HG03565 (cell line): ENCODE results near the gene CSAG2.

Source experiments
- ATAC-seq: cut with Tn5 transposase; IDR thresholded peaks from one replicate; pipeline ENCODE4 v1.9.1; 2021; ENCODE audit warnings: mild to moderate bottlenecking, moderate library complexity; ENCODE audit not compliant: unreplicated experiment

The CSAG2 gene

DNA sequence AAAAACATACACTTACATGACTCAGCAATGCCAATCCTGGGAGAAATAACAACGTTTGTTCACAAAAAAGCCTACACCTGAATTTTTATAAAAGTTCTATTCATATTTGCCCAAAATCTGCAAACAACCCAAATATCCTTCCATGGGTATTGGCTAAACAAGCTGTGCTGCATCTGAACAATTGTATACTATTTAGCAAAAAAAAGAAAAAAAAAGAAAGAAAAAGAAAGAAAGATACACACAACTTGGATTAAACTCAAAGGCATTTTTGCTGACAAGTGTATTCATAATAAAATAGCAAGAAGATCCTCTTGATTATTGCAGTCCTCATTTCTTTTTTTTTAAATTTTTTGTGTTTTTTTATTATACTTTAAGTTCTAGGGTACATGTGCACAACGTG is 34.9 kb downstream of the CSAG2 start:
- ATAC-seq, result no peak

DNA sequence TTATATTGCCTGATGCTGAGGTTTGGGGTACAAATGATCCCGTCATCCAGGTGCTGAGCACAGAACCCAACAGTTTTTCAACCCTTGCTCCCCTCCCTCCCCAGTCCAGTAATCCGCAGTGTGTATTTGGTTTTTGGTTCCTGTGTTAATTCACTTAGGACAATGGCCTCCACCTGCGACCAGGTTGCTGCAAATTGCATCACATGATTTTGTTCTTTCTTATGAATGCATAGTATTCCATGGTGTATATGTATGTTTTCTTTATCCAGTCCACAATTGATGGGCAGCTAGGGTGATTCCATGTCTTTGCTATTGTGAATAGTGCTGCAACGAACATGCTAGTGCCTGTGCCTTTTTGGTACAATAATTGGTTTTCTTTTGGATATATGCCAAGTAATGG is 46.0 kb downstream of the CSAG2 start:
- ATAC-seq, result no peak

DNA sequence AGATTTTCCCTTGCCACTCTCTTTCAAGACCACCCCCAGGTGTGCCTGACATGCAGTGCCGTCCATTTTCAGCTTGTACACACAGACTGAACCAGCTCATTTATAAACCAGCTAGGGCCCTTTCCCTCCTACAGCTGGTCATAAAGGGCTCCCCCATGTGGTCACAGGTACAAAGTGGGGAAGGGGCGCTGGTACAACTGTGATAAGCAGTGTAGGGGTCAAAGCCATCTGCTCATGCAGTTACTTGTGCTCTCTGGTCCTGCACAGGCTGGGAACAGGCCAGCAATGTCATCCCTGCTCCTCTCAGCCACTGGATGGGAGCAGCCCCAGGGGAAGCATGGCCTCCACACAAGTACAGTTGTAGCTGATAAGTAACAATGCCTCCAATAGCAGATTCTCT is 50.8 kb downstream of the CSAG2 start:
- no peak for ATAC-seq
